Epidermal melanocyte (primary cell): ENCODE data around the gene CRYBG3.

Source experiments
- DNase-seq: peaks from one replicate; pipeline ENCODE4 v3.0.0; 2011; ENCODE audit warnings: low spot score; ENCODE audit not compliant: insufficient read length

CRYBG3 gene

DNA sequence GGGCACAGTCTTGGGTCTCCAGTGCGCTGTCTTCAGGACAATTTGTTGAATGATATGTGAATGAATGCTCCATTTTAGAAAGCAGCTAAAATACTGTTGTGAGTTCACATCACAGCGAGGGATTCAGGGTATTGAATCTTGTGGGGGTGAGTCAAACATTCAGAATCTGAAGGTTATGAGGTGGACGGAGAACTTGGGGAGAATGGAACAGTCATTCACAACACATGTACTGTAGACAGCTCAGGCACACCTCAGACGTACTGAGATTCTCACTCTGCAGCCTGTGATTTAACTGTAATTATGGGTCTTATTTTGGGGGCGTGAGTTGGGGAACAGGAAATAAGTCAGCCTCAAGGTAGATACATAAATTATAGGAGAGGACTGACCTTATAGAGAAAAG lies 13.9 kb downstream of the CRYBG3 start:
- no peak for DNase-seq

DNA sequence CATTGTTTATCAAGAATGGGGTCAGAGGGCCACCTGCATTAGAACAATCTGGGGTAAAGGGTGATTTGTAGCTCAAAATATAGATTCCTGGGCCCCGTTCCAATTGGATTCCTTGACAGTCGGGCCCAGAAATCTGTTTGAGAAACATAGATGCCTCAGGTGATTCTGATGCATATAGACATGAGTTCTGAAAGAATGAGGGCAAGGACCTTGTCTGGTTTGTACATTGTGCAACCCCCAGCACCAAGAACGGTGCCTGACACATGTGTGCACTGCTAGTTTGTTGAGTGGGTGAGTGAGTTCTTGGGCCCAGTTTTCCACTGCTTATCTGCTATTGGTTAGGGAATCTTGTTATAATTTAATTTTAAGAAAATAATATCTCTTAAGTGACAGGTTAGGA lies 16.6 kb downstream of the CRYBG3 start:
- no peak for DNase-seq

DNA sequence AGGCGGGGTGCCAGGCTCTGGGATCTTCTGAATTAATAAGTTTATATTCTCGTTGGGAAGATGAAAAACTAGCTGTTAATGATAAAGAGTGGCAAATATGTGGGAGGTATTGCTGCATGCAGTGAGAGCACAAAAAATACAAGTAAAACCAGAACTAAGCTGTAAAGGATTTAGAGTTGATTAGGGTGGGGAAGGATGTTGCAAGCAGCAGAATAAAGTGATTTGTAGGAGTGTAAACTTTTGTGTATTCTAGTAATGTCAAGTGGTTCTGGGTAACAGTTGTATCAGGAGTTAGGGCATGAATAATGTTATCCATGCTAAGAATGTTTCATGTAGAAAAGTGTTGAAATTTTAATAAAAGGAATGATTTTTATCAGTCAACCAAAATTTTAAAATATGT lies 18.1 kb downstream of the CRYBG3 start:
- DNase-seq, result no peak

DNA sequence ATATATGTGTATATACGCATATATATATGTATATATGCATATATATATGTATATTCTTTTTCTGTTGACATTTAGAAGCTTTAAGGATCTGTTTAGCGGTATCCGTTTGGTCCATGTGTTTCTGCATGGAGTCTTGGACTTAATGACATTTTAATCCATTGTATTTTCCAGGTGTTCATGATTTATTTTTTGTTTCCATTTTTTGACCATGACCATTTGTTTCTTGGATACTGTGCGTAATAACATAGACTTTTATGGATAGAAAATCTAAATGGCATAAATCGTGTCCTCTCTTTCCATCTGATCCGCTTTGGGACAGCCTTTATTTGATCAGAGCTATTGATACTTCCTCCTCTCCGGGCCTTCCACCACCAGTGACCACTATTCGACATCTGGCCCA lies 19.5 kb downstream of the CRYBG3 start:
- no peak for DNase-seq

DNA sequence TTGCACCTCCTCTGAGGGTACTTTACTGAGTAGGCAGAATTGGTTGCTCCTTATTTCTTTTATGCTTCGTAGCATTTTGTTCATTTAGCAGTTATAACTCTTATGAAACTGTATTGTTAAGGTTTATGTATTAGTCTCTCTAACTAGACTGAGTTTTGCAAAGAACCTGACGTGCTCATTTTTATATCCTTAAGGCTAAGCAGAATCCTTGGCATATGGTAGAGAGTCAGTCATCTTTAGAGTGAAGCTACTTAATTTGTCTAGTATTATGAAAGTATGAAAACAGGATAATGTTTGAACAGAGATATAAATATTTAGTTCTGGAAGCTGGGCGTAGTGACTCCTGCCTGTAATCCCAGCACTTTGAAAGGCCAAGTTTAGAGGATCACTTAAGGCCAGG lies 20.1 kb downstream of the CRYBG3 start:
- no peak for DNase-seq

DNA sequence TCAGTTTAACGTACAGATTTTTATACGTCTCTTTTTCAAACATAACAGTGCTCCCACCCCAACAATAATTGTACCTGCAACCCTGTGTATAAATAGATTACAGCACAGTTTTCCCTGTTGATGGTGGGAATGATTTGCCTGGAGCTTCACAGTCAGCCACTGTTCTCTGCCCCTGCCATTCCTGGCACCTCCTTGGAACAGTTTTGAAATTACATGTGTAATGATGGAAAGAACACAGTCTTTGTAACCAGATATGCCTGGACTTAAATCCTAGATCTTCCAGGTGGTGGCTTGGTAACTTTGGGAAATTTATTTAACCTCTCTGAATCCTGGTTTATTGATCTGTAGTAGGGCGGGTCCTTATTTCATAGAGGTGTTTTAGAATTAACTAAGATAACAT lies 27.0 kb downstream of the CRYBG3 start:
- no peak for DNase-seq

DNA sequence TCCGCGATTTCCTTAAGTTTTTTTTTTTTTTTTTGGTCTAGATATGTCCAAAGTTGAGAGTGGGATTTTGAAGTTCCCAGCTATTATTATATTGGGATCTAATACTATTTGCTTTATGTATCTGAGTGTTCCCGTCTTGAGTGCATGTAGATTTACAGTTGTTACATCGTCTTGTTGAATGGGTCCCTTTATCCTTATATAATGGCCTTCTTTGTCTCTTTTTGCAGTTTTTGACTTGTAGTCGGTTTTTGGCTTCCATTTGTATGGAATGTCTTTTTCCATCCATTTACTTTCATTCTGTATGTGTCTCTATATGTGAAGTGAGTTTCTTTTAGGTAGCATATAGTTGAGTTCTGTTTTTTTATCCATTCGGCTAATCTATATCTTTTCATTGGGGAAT lies 35.6 kb downstream of the CRYBG3 start:
- no peak for DNase-seq

DNA sequence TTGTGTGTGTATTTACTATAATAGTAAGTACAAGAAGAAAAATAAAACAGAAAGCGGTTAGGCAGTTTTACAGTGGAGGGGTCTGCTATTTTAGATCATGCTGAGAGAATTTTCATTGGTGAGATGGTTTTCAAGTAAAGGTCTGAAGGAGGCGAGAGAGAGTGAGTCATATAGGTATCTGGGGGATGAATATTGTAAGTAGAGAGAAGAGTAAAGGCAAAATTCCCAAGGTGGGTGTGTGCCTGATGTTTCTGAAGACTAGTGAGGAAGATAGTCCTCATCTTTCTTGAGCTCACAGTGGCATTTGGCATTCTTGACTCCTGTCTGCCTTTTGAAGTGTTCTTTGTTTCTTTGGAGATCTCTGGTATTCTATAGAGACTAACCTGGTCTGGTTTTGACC lies 38.6 kb downstream of the CRYBG3 start:
- no peak for DNase-seq

DNA sequence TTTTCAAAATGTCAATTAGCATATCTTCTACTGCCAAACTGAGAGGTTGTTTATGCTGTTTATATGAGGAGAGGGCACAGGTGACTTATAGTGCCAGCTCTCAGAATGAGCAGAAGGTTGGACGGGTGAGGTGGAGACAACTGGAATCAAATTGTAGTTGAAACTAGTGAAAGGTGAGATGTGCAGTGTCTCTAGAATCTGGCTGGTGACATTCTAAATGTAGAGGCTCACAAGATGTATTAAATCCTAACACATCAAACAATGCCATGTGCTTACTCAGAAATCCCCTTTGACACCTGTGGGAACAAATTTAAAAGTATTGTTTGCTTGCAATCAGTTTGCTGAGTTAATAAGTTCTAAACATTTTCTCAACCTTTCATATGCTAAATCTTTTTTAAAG lies 40.8 kb downstream of the CRYBG3 start:
- DNase-seq, result no peak

DNA sequence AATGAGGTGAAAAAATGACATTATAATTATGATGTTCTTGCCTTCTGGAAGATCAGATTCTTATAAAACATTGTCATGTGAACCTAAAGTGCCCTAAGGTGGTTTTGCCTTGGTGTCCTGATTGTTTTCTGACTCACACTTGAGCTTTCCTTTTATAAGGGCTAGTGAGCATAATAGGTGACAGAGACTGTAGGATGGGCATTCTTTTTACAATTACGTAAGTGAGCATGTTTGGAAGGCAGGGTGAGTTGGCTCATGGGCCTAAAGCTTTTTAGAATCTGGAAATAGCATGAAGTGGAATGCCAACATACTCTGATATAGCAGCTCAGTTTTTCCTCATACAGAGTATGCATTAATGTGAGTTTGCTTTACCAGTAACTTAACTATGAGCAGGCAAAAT lies 41.2 kb downstream of the CRYBG3 start:
- DNase-seq, result no peak

DNA sequence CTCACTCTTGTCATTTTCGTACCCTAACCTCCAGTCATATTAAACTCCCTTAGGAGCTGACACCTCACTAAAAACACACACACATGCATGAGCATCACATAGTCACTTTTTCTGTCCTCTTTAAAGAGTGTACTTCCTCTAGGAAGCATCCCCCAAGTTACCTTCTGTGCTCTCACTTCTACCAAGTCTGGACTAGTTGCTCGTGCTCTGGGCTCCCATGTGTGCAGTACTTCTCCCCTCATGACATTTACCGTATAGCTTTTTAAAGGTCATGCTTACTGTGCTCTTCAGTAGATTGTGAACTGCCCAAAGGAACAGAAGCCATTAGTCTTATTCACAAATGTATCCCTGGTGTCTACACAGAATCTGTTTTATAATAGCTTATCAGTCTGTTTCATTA lies 42.0 kb downstream of the CRYBG3 start:
- DNase-seq, result no peak

DNA sequence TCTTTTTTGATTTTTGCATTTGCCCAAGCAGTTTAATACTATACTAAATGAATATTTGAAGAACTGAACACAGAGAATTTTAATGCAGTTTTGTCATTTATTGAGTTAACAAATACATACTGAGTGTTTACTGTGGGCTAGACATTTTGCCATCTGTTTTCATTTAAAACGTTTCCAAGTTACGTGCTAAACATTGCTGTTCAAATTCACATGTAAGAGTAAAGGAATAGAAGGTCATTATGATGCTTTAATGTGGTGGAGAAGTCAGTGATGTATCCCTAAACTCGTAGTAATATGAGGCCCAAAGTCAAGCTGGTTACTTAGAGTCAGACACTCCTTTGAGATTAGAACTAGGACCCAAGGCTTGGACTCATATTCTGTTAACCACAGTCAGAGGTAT lies 49.4 kb downstream of the CRYBG3 start:
- DNase-seq, result no peak

DNA sequence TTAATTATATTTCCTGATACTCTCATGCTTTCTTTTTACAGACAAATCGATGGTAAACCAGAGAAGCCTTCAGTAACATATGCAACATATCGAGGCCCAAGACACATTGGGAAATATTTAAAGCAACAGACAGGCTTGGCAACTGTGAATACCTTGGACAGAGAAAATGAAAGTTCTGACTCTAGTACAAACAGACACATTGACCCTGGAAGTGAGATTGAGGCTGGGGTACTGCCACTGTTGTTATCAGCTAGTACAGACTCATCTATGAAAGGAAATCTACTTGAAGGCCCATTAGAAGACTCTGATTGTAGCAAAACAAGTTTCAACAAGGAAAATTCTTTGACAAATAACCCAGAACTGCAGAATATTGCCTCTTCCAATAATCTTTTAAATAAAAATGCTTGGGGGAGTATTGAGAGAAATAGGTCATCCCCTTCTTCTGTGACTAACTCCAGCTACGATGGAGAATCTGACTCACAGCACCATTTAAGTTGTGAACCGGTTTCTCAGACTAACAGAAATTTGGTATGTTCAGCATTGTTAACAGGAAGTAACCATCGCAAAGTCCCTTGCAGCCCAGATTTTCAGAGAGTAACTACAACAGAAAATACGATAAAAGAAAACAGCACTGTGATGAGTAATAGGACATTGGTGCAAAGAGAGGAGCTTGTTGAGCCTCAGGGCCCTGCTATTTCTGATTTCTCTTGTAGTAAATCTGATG lies 50.2 kb downstream of the CRYBG3 start:
- no peak for DNase-seq

DNA sequence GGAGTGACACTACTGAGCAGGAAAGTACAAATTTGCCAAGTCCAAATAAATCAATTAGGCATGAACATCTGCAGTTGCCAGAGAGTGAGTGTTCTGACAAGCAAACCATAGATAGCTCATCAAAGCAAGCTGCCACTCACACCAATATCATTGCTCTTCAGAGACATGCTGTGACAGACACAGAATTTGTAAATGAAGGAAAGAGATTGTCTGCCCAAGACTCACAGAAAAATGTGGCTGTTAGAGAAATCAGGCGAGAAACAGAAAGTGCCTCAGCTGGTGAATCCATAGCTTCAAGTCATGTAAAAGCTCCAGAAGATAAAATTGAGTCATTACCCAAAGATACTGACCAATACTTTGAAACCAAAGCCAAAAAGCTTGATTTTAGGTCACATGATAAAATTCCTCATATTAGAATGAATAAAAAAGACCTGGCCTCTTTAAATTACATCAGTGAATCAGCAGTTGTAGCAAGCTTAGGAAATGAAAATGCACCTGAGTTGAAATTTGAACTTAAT lies 50.8 kb downstream of the CRYBG3 start:
- no peak for DNase-seq

DNA sequence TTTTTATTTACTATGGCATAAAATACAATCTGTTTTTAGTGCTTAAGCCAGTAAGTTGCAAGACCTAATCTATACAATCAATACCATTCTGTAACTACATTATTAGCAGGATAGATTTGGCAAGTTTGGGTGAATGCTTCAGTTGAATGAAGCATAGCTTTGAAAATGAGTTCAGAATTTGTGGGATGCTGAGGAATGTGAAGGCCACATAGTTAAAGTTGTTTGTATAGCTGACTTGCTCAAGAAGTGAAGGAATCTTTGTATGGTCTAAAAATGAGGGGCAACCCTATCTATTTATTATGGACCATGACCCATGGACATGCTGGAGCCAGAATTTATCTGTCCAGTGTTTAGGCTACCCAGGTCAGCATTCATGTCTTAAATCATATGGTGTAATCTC lies 58.5 kb downstream of the CRYBG3 start:
- DNase-seq, result no peak

DNA sequence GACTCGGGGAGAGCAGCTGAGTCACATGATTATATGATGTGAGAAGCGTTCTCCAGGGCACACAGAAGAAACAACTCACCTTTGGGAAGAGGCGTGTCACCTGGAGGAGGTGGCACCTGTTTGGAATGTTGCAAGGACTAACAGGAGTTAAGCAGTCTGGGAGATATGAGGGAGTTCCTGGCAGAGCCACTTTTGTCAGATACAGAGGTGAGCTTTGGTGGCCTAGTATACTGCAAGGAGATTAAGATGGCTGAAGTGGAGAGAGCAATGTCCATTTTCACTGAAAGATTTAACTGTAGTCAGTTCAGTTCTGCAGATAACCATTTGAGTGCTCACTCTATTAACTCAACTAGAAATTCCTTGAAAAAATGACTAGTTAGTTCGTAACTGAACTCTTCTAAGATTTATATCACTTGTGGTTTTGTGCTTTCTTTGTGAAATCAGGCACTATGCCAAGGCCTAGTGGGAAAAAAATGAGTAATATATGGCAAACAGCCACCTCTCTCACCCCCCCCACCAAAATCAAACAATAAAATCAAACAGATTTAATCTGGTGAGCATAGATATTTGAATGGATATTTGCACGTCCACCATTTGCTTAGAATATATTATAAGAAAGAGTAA lies 61.3 kb downstream of the CRYBG3 start:
- DNase-seq, result no peak

DNA sequence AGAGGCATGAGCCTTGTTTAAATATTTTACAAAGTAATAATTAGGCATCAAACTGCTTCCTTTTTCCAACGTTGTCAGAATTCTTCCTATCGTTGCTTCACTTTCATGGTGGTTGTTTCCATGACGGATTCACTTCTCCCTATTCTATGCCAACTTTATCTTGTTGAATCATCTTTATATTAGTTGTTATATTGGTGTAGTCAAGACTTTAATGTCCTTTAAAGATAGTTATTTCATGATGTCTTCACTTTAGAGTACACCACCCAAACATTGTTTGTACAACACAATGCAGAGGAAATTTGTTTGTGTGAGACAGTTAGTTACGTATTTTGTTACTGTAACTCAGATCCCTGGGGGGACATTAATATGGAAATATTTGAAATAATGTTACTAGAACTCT lies 61.9 kb downstream of the CRYBG3 start:
- no peak for DNase-seq

DNA sequence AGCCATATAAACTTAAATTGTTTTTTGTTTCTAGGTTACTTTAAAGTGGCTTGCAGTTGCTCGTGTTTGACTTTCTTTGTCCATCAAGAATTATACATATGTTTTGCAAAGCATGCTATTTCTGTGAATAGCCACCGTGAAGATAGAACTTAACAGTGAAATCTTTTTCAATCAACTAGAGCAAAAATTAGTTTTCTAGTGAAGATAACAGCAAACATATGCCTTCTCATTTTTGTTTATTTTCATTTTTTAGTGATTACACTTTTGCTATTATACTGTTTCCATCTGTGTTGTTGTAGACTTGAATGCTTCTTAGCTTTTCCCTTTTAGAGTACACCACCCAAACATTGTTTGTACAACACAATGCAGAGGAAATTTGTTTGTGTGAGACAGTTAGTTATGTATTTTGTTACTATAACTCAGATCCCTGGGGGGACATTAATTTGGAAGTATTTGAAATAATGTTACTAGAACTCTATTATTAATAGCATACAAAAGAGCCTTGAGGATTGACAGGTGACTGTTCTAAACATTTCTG lies 62.8 kb downstream of the CRYBG3 start:
- no peak for DNase-seq

DNA sequence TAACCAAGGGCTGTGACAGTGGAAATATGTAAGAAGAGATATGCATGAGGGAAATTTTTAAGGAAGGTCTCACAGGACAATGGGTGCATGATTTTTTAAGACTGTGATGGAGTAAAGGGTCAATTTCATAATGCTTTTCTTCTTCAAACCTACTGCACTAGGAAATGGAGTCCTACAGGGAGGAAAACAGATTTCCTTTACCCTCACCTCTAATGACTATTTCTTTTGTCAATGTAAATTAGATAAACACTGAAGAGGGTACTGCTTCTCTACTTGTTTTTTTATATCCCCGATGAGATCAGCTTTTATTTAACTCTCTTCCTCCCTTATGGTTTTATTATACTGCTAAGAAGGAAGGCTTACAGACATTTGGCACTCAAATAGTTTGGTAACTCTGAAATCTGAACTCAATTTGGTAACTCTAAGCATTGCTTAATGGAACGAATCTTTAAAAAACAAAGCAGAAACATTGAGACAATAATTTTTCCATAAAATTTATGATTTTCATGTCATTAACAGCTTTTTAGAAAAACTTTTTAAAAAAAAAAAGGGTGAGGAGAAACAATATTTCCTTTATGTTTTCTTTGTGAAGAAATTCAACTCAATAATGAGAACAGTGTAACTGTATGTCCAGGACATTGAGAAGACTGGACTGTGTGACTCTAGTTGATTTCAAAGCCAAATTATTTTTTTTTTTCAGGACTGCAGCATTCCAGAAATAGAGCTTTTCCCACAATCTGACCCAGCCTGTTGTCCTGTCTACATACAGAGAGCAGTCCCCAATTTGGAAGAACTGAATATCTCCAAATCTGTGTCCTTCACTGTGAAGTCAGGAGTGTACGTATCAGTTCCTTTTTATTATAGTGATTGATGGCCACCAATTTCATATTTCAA lies 64.4 kb downstream of the CRYBG3 start:
- DNase-seq, result no peak

DNA sequence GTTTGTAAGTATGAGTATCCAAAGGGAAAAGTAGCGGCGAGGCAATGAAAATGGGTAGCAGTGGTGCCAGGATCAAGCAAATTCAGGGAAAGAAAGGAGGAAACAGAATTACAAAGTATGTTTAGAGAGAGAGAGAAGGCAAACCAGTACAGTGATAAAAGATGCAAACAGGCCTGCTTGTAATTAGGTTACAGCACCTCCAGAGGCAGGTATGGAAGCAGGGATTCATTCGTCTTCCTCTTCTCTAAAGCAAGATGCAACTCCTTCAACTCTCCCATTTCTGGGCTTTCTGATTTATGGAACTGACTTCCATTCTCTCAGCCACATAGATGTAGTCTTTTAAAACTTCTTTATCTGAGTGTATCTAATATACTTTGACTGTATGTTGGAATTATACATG lies 68.0 kb downstream of the CRYBG3 start:
- no peak for DNase-seq

DNA sequence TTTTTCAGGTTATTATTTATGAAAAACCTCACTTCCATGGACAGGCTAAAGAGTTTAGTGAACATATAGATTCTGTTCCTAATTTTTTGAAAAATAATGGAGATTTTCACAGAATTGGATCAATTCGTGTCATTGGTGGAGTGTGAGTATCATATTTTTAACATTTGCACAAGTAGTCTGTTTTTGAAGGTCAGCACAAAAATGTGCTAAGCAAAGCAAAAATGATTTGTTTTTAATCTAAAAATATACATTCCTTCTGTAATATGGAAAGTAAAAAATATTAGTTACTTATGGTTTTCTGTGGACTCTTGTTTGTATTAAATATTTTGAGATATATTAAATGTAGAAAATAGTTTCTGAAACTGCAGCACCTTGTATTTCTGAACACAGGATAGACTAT lies 71.0 kb downstream of the CRYBG3 start:
- no peak for DNase-seq

DNA sequence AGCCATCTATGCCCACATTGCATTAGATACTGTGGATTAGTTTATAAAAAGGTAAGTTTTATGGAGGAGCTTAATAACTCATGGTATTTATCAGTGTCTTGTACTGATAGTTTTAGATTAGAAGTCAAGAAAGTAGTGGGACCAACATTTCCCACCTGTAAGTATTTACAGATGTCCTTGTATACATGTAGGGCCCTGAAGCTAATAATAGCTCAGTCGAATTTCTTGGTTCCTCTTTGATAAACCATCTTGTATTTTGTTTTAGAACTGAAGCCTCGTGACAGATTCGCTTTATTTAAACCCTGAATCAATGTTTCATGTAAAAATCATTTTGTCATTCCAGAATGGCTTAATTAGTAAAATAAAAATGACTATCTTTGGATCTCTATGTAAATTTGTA lies 73.4 kb downstream of the CRYBG3 start:
- no peak for DNase-seq
